Smooth muscle cell (in vitro differentiated cells): ENCODE results near the gene HSD17B1. TPM values are rescaled to one million over a fixed set of nuclear protein-coding genes. Genes with fewer than 3 reads are reported as not detected.
A peak's percentile ranks its signal among the peaks of the same experiment; 100 is the strongest.

Experiments
- DNase-seq: peaks from one replicate; lab custom pipeline; 2025; ENCODE audit not compliant: unreplicated experiment; lab: John Stamatoyannopoulos, UW
- H2AFZ ChIP-seq: fragments of 200-600 bp; sonication (generic); 2 replicates; pipeline ENCODE4 v1.6.0; 2016; ENCODE audit warnings: antibody characterized with exemption, low read depth, mild to moderate bottlenecking
- H3F3A ChIP-seq: fragments of 200-600 bp; sonication (generic); 2 replicates; pipeline ENCODE4 v1.6.0; 2017; ENCODE audit warnings: antibody characterized with exemption, low read depth
- H3K27ac ChIP-seq: fragments of 200-600 bp; sonication (generic); 2 replicates; pipeline ENCODE4 v1.5.1; 2016; ENCODE audit warnings: low read depth, mild to moderate bottlenecking
- H3K27me3 ChIP-seq: fragments of 200-600 bp; sonication (generic); 2 replicates; pipeline ENCODE4 v1.6.1; 2016; ENCODE audit warnings: low read depth, mild to moderate bottlenecking
- H3K36me3 ChIP-seq: fragments of 200-600 bp; sonication (generic); 2 replicates; pipeline ENCODE4 v1.5.1; 2016; ENCODE audit warnings: low read depth
- H3K4me1 ChIP-seq: fragments of 200-600 bp; sonication (generic); 2 replicates; pipeline ENCODE4 v1.5.1; 2016; ENCODE audit warnings: low read depth
- H3K4me2 ChIP-seq: fragments of 200-600 bp; sonication (generic); 2 replicates; pipeline ENCODE4 v1.6.0; 2016; ENCODE audit warnings: mild to moderate bottlenecking
- H3K4me3 ChIP-seq: fragments of 200-600 bp; sonication (generic); 2 replicates; pipeline ENCODE4 v1.5.1; 2016; ENCODE audit warnings: mild to moderate bottlenecking
- H3K79me2 ChIP-seq: fragments of 200-600 bp; sonication (generic); 2 replicates; pipeline ENCODE4 v1.6.0; 2016; ENCODE audit warnings: low read depth, mild to moderate bottlenecking
- H3K9ac ChIP-seq: fragments of 200-600 bp; sonication (generic); 2 replicates; pipeline ENCODE4 v1.6.0; 2016; ENCODE audit warnings: low read depth
- H3K9me3 ChIP-seq: fragments of 200-600 bp; sonication (generic); replicated peaks from 2 replicates; pipeline ENCODE4 v1.5.1; 2016; ENCODE audit warnings: low read depth
- H4K20me1 ChIP-seq: fragments of 200-600 bp; sonication (generic); 2 replicates; pipeline ENCODE4 v1.6.0; 2016; ENCODE audit warnings: low read depth
- CTCF ChIP-seq: fragments of 200-600 bp; sonication (generic); IDR thresholded peaks from 2 replicates; pipeline ENCODE4 v1.5.1; 2017; ENCODE audit warnings: borderline replicate concordance, mild to moderate bottlenecking, antibody characterized with exemption; ENCODE audit not compliant: insufficient read depth, poor library complexity, severe bottlenecking
- WGBS: methylation state at CpG from one replicate; pipeline ENCODE4 v1.1.7; 2016; ENCODE audit warnings: low lambda C conversion rate; 5-methylcytosine and 5-hydroxymethylcytosine counted together
- polyA plus RNA-seq: library from polyadenylated mRNA; unstranded; fragments of >200 nt; fragmentation: Nextera tagmentation; extraction: Ambion mirVana; gene quantifications from 2 replicates; pipeline ENCODE4 v1.2.1, GENCODE V29; 2016
- total RNA-seq: library from RNA; depleted of rRNA; stranded (reverse); fragments of >200 nt; gene quantifications from 2 replicates; pipeline ENCODE4 v1.2.3, GENCODE V29; 2014

Gene HSD17B1
- total and polyA plus RNA-seq, 2 experiments from 2014 or later = 0.40 to 3.5 TPM

GRCh38 chr17:42522798-42523278 lies 29.9 kb upstream of the HSD17B1 start:
- H3K27ac ChIP-seq = peak overlapping the region; percentile 98
- H3K9ac ChIP-seq = no peak overlapping the region
- no peaks in the 10 kb centered on the region for H3K79me2 ChIP-seq
- no peaks in the 10 kb centered on the region for H3K36me3 ChIP-seq
- no peaks in the 10 kb centered on the region for H3K27me3 ChIP-seq
- WGBS = 98% methylated on average over 8 of the region's 8 CpGs
- no peak overlapping the region for H3K4me3 ChIP-seq
- no peaks in the 10 kb centered on the region for H3K9me3 ChIP-seq
- peaks cover 6% of the 10 kb centered on the region for H3F3A ChIP-seq
- H3K4me1 ChIP-seq = peaks cover 36% of the 10 kb centered on the region
- no peak overlapping the region for H2AFZ ChIP-seq
- no peak for TF ChIP-seq CTCF
- no peak overlapping the region for H3K4me2 ChIP-seq
- no peaks in the 10 kb centered on the region for H4K20me1 ChIP-seq
- DNase-seq = no peak

- no peaks in the 10 kb centered on the region for H4K20me1 ChIP-seq
- no peak overlapping the region for H3K4me2 ChIP-seq
- no peak overlapping the region for H3K4me3 ChIP-seq
- H3K9ac ChIP-seq = no peak overlapping the region
- H3K4me1 ChIP-seq = peaks cover 17% of the 10 kb centered on the region
- no peak for TF ChIP-seq CTCF
- H3K79me2 ChIP-seq = no peaks in the 10 kb centered on the region
- H3K27ac ChIP-seq = peak overlapping the region; percentile 7
- no peak overlapping the region for H2AFZ ChIP-seq
- H3K9me3 ChIP-seq = no peaks in the 10 kb centered on the region
- H3K36me3 ChIP-seq = no peaks in the 10 kb centered on the region
- peaks cover 6% of the 10 kb centered on the region for H3F3A ChIP-seq
- no peaks in the 10 kb centered on the region for H3K27me3 ChIP-seq
- DNase-seq = no peak
- WGBS = 49% methylated on average over 2 of the region's 2 CpGs
Observed at GRCh38 chr17:42525221-42525620, 27.5 kb upstream of the HSD17B1 start.

GRCh38 chr17:42526031-42526444 lies 26.7 kb upstream of the HSD17B1 start:
- Histone ChIP-seq H3K4me2 (no peak overlapping the region), H4K20me1 (no peaks in the 10 kb centered on the region), H3K27me3 (no peaks in the 10 kb centered on the region), H3K79me2 (no peaks in the 10 kb centered on the region), H3F3A (peaks cover 9% of the 10 kb centered on the region), H3K36me3 (no peaks in the 10 kb centered on the region), H3K9ac (no peak overlapping the region), H3K4me1 (peaks cover 9% of the 10 kb centered on the region), H3K4me3 (no peak overlapping the region), H2AFZ (no peak overlapping the region), H3K9me3 (no peaks in the 10 kb centered on the region), H3K27ac (no peak overlapping the region)
- no peak for DNase-seq
- WGBS = 95% methylated on average over 6 of the region's 6 CpGs
- TF ChIP-seq CTCF = no peak

GRCh38 chr17:42527932-42528331 lies 24.8 kb upstream of the HSD17B1 start:
- no peak overlapping the region for H3K9ac ChIP-seq
- H3K9me3 ChIP-seq = no peaks in the 10 kb centered on the region
- H4K20me1 ChIP-seq = no peaks in the 10 kb centered on the region
- H3K4me1 ChIP-seq = no peaks in the 10 kb centered on the region
- no peak for TF ChIP-seq CTCF
- H3K4me3 ChIP-seq = no peak overlapping the region
- H3K27me3 ChIP-seq = no peaks in the 10 kb centered on the region
- H3K4me2 ChIP-seq = no peak overlapping the region
- peaks cover 17% of the 10 kb centered on the region for H3F3A ChIP-seq
- no peak for DNase-seq
- H3K27ac ChIP-seq = no peak overlapping the region
- no peaks in the 10 kb centered on the region for H3K79me2 ChIP-seq
- 93% methylated on average over 6 of the region's 6 CpGs for WGBS
- no peak overlapping the region for H2AFZ ChIP-seq
- no peaks in the 10 kb centered on the region for H3K36me3 ChIP-seq
